Measurements from ENCODE around the gene DNAH9. TPM values are rescaled to one million over a fixed set of nuclear protein-coding genes. Genes with fewer than 3 reads are reported as not detected.
A peak's percentile ranks its signal among the peaks of the same experiment; 100 is the strongest.

The DNAH9 gene
- polyA plus RNA-seq, 1 donor from 2014 or later, result 2.0 TPM

DNA sequence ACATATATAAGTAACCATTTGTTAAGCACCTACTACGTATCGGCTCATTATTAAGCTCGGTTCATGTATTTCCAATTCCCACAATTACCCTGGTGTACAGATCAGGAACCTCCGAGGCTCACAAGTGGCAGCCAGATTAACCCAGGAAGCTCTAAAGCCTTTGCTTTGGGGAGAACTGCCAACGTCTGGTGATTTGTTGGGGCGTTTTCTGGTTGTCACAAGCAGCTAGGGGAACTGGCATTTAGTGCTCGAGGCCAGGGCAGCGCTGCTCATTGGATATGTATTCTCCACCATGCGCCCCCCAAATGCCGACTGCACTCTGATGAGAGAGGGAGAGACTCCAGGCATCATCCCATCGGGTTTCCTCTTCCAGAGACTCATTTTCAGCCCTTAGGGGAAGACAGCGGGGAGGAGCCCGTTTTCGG lies 398.5 kb downstream of the DNAH9 start:
- Histone ChIP-seq H3K9me3 (ENCODE audit: low read length) (no peaks in the 10 kb centered on the region), H3F3A (ENCODE audit: insufficient read depth, low read length, poor library complexity, severe bottlenecking) (no peaks in the 10 kb centered on the region), H3K4me3 (ENCODE audit: low read length) (peak overlapping the region; percentile 88), H3K4me2 (ENCODE audit: low read length) (peak overlapping the region; percentile 63), H4K20me1 (ENCODE audit: insufficient read depth) (no peaks in the 10 kb centered on the region), H3K9ac (ENCODE audit: low read length) (peak overlapping the region; percentile 88), H3K27ac (ENCODE audit: low read length) (peak overlapping the region; percentile 98), H3K79me2 (replicated peaks; ENCODE audit: insufficient read depth, low read length) (peaks cover 8% of the 10 kb centered on the region), H2AFZ (ENCODE audit: low read depth, low read length) (peak overlapping the region; percentile 73), H3K36me3 (ENCODE audit: insufficient read depth, low read length) (no peaks in the 10 kb centered on the region), H3K27me3 (ENCODE audit: insufficient read depth, low read depth, low read length) (no peaks in the 10 kb centered on the region), H3K9me2 (ENCODE audit: insufficient read depth, low read length) (no peaks in the 10 kb centered on the region)
- TF ChIP-seq MXI1 (conservative IDR thresholded peaks at IDR 0.05; ENCODE audit: poor library complexity, severe bottlenecking), result no peak
- no peak for TF ChIP-seq TAF1 (IDR thresholded peaks at IDR 0.05; ENCODE audit: low read depth)
- no peak for TF ChIP-seq EP300 (conservative IDR thresholded peaks at IDR 0.05; ENCODE audit: poor library complexity, severe bottlenecking)
- no peak for TF ChIP-seq SMC3 (conservative IDR thresholded peaks at IDR 0.05; ENCODE audit: poor library complexity)
- TF ChIP-seq, protein P1, sequence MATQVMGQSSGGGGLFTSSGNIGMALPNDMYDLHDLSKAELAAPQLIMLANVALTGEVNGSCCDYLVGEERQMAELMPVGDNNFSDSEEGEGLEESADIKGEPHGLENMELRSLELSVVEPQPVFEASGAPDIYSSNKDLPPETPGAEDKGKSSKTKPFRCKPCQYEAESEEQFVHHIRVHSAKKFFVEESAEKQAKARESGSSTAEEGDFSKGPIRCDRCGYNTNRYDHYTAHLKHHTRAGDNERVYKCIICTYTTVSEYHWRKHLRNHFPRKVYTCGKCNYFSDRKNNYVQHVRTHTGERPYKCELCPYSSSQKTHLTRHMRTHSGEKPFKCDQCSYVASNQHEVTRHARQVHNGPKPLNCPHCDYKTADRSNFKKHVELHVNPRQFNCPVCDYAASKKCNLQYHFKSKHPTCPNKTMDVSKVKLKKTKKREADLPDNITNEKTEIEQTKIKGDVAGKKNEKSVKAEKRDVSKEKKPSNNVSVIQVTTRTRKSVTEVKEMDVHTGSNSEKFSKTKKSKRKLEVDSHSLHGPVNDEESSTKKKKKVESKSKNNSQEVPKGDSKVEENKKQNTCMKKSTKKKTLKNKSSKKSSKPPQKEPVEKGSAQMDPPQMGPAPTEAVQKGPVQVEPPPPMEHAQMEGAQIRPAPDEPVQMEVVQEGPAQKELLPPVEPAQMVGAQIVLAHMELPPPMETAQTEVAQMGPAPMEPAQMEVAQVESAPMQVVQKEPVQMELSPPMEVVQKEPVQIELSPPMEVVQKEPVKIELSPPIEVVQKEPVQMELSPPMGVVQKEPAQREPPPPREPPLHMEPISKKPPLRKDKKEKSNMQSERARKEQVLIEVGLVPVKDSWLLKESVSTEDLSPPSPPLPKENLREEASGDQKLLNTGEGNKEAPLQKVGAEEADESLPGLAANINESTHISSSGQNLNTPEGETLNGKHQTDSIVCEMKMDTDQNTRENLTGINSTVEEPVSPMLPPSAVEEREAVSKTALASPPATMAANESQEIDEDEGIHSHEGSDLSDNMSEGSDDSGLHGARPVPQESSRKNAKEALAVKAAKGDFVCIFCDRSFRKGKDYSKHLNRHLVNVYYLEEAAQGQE (IDR thresholded peaks at IDR 0.05; ENCODE audit: borderline replicate concordance), result no peak
- no peak for TF ChIP-seq RAD21 (conservative IDR thresholded peaks at IDR 0.05)
- no peak for TF ChIP-seq POLR2AphosphoS5 (IDR thresholded peaks at IDR 0.05)
- TF ChIP-seq EZH2 (IDR thresholded peaks at IDR 0.05; ENCODE audit: borderline replicate concordance, insufficient read depth, low read length, poor library complexity, severe bottlenecking), result no peak

DNA sequence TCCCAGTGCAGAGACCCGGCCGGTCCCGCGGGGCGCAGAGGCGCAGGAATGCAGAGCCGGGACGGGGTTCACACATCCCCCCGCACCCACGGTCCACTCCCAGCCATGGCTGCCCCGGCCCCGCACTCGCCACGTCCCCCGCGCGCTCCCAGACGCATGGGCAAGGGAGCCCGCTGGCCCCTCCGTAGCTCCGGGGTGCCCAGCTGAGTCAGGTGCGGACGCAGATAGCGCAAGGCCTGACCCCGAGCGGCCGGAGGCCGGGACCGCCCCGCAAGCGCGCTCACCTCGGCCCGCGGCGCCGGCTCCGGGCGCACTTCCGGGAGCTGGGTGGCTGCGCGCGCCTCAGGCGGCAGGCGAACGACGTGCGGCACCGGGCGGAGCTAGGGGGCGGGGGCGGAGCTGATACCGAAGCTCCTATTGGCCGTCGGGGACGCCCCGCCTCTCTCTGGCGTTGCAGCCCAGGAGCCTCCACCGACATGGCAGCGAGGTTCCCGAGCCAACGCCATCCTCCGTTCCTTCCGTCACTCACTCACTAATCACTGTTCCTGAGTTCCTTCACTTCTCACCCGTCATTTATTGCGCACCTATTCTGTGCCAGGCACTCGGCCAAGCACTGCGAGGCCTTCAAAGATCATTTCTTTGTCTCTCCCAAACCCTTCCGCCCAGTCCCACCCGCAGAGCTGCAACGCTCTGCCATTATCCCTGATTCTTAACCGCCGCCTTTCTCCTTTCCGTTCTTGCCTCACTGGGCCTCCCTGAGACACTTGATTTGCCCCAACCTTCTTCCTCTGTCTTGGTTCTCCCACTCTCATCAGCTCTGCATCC lies 399.1 kb downstream of the DNAH9 start, which contains the start of gene ZNF18:
Gene ZNF18 (minus strand): TSS at position 329 of the 825 bp plus-strand sequence. CDS start 4,646 bp downstream, outside the sequence.
- Histone ChIP-seq H3K9ac (ENCODE audit: low read length) (peak within 1 kb of the TSS; percentile 88), H3K36me3 (ENCODE audit: insufficient read depth, low read length) (no peaks in the 10 kb centered on the region), H4K20me1 (ENCODE audit: insufficient read depth) (no peaks in the 10 kb centered on the region), H3K27me3 (ENCODE audit: insufficient read depth, low read depth, low read length) (no peaks in the 10 kb centered on the region), H3F3A (ENCODE audit: insufficient read depth, low read length, poor library complexity, severe bottlenecking) (no peaks in the 10 kb centered on the region), H3K79me2 (replicated peaks; ENCODE audit: insufficient read depth, low read length) (peaks cover 8% of the 10 kb centered on the region), H3K4me2 (ENCODE audit: low read length) (peak within 1 kb of the TSS; percentile 83), H3K9me2 (ENCODE audit: insufficient read depth, low read length) (no peaks in the 10 kb centered on the region), H3K27ac (ENCODE audit: low read length) (peak within 1 kb of the TSS; percentile 98), H2AFZ (ENCODE audit: low read depth, low read length) (peak within 1 kb of the TSS; percentile 98), H3K9me3 (ENCODE audit: low read length) (no peaks in the 10 kb centered on the region), H3K4me3 (ENCODE audit: low read length) (peak within 1 kb of the TSS; percentile 88)
- TF ChIP-seq, protein P1 (IDR thresholded peaks at IDR 0.05; ENCODE audit: borderline replicate concordance), result peak; percentile 14
- TF ChIP-seq EZH2 (IDR thresholded peaks at IDR 0.05; ENCODE audit: borderline replicate concordance, insufficient read depth, low read length, poor library complexity, severe bottlenecking), result no peak
- peak; percentile 87 for TF ChIP-seq TAF1 (IDR thresholded peaks at IDR 0.05; ENCODE audit: low read depth)
- TF ChIP-seq MXI1 (conservative IDR thresholded peaks at IDR 0.05; ENCODE audit: poor library complexity, severe bottlenecking), result peak; percentile 90
- TF ChIP-seq SMC3 (conservative IDR thresholded peaks at IDR 0.05; ENCODE audit: poor library complexity), result no peak
- TF ChIP-seq POLR2AphosphoS5 (IDR thresholded peaks at IDR 0.05), result peak; percentile 99
- TF ChIP-seq, protein P2, sequence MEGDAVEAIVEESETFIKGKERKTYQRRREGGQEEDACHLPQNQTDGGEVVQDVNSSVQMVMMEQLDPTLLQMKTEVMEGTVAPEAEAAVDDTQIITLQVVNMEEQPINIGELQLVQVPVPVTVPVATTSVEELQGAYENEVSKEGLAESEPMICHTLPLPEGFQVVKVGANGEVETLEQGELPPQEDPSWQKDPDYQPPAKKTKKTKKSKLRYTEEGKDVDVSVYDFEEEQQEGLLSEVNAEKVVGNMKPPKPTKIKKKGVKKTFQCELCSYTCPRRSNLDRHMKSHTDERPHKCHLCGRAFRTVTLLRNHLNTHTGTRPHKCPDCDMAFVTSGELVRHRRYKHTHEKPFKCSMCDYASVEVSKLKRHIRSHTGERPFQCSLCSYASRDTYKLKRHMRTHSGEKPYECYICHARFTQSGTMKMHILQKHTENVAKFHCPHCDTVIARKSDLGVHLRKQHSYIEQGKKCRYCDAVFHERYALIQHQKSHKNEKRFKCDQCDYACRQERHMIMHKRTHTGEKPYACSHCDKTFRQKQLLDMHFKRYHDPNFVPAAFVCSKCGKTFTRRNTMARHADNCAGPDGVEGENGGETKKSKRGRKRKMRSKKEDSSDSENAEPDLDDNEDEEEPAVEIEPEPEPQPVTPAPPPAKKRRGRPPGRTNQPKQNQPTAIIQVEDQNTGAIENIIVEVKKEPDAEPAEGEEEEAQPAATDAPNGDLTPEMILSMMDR (IDR thresholded peaks at IDR 0.05; ENCODE audit: poor library complexity, severe bottlenecking), result peak; percentile 37
- peak; percentile 84 for TF ChIP-seq EP300 (conservative IDR thresholded peaks at IDR 0.05; ENCODE audit: poor library complexity, severe bottlenecking)
- no peak for TF ChIP-seq RAD21 (conservative IDR thresholded peaks at IDR 0.05)

Measured in neural cell (in vitro differentiated cells).